Ovary (tissue), 1 donor: ENCODE results near the gene SNX21.

Source experiments
- EP300 ChIP-seq: sonication (generic); formaldehyde crosslinking; IDR thresholded peaks from one replicate; pipeline ENCODE4 v1.6.1; 2017; ENCODE audit warnings: antibody characterized with exemption
- POLR2A ChIP-seq: fragments of 450-650 bp; IDR thresholded peaks from one replicate; pipeline ENCODE4 v1.6.1; 2017; ENCODE audit warnings: antibody characterized with exemption, mild to moderate bottlenecking, moderate library complexity

DNA sequence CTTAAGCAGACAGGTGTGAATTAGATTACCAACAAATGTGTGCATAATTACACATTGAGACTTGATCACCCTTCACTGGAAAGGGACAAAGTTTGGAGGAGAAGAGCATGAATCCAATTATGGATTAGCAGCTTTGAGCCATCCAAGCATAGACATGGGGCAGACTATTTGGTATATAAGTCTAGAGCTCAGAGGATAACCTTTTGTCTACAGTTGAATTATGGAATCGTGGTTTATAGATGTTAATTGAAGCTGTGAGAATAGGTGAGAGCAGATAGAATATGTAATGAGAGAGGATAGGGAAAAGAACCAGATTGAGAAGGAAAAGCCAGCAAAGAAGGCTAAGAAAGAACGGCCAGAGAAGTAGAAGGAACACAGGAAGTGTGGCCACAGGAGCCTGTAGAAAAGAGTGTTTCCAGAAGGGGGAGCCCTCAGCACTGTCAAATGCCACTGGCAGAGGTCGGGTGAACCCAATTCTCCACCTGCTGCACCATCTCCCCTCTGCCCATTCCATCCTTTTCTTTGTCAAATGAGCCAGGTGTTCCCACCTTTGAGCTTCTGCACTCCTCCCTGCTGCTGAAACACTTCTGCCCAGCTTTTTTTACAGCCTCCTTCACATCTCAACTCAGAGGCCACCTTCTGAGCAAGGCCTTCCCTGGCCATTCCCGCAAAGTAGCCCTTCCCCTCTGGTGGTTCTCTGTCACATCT is 34.5 kb upstream of the SNX21 start:
- TF ChIP-seq EP300 (no peak), POLR2A (no peak)
